K562 (cell line): ENCODE data around the gene COL6A1. TPM values are rescaled to one million over a fixed set of nuclear protein-coding genes. Genes with fewer than 3 reads are reported as not detected.

ENCODE experiments used
- BDP1 ChIP-seq: IDR thresholded peaks from 3 replicates; pipeline ENCODE4 v1.6.1; 2011; ENCODE audit not compliant: insufficient read length, insufficient read depth
- BRF1 ChIP-seq: IDR thresholded peaks from 3 replicates; pipeline ENCODE4 v1.6.1; 2011; ENCODE audit warnings: borderline replicate concordance, mild to moderate bottlenecking; ENCODE audit not compliant: insufficient read length; ENCODE audit errors: extremely low read depth
- CREB1 ChIP-seq, 2 experiments: sonication (generic) in 1 of 2; formaldehyde crosslinking in 1 of 2; IDR thresholded peaks; 2 replicates each; pipeline versions ENCODE4 v1.6.1 to v1.8.0; 2012 to 2022; ENCODE audit warnings: inconsistent platforms in 1 of 2, mild to moderate bottlenecking in 1 of 2, missing genetic modification reagents in 1 of 2, moderate library complexity in 1 of 2
- CTCF ChIP-seq, 3 experiments: IDR thresholded peaks in 2 of 3; conservative IDR thresholded peaks in 1 of 3; 2 replicates each; pipeline ENCODE4 v1.5.1; 2011 to 2012; ENCODE audit warnings: low read length in 3 of 3, mild to moderate bottlenecking in 3 of 3, control low read depth in 2 of 3, improper control_type of control experiment in 1 of 3, inconsistent platforms in 1 of 3, low read depth in 1 of 3, mixed read lengths in 1 of 3, moderate library complexity in 1 of 3; ENCODE audit not compliant: insufficient read depth in 2 of 3
- FOXK2 ChIP-seq, 2 experiments: fragments of 450-650 bp; IDR thresholded peaks in 1 of 2; conservative IDR thresholded peaks in 1 of 2; 2 replicates each; pipeline ENCODE4 v1.6.1; 2016; ENCODE audit warnings: low read depth in 2 of 2, mild to moderate bottlenecking in 1 of 2
- GTF2F1 ChIP-seq: IDR thresholded peaks from 2 replicates; pipeline ENCODE4 v1.6.1; 2011; ENCODE audit warnings: low read depth, low read length, improper control_type of control experiment
- HMGN3 ChIP-seq: IDR thresholded peaks from 2 replicates; pipeline ENCODE4 v1.6.1; 2011; ENCODE audit warnings: borderline replicate concordance, low read depth, mild to moderate bottlenecking, mixed read lengths, low read length; ENCODE audit not compliant: insufficient read length; ENCODE audit errors: extremely low read depth
- MAZ ChIP-seq, 2 experiments: fragments of 450-650 bp in 1 of 2; sonication (generic) in 1 of 2; formaldehyde crosslinking; IDR thresholded peaks in 1 of 2; conservative IDR thresholded peaks in 1 of 2; 2 replicates each; pipeline versions ENCODE4 v1.4.0 to v1.5.0; 2020; ENCODE audit warnings: mild to moderate bottlenecking in 1 of 2, missing genetic modification reagents in 1 of 2
- MTA3 ChIP-seq: fragments of 450-650 bp; formaldehyde crosslinking; IDR thresholded peaks from 2 replicates; pipeline ENCODE4 v1.6.1; 2017; ENCODE audit warnings: mild to moderate bottlenecking, borderline replicate concordance
- REST ChIP-seq, 2 experiments: fragments of 450-650 bp; formaldehyde crosslinking in 1 of 2; IDR thresholded peaks; 2 replicates each; pipeline versions ENCODE4 v1.4.0 to v1.6.1; 2014 to 2020; ENCODE audit warnings: mild to moderate bottlenecking in 2 of 2, borderline replicate concordance in 1 of 2, low read depth in 1 of 2
- RNF219 ChIP-seq: fragments of 250-450 bp; sonication (Bioruptor Pico); IDR thresholded peaks from 2 replicates; pipeline ENCODE4 v1.5.0; 2022; ENCODE audit warnings: mild to moderate bottlenecking
- ZNF347 ChIP-seq: fragments of 450-650 bp; formaldehyde crosslinking; IDR thresholded peaks from 2 replicates; pipeline ENCODE4 v1.4.0; 2020; ENCODE audit warnings: low read depth, mild to moderate bottlenecking, moderate library complexity
- polyA plus RNA-seq, 8 experiments: library from polyadenylated mRNA; depleted of rRNA in 4 of 8; stranded (reverse) in 5 of 8; unstranded in 3 of 8; fragments of >200 nt; fragmentation: Nextera tagmentation in 2 of 8; fragmentation: Illumina TruSeq in 1 of 8; extraction: Ambion mirVana in 2 of 8; extraction: Trizol in 1 of 8; gene quantifications; 2 replicates each; pipeline versions ENCODE4 v1.2.1 to v1.2.3, GENCODE V29; 2011 to 2014; ENCODE audit warnings: inconsistent platforms in 1 of 8, missing spikeins in 1 of 8
- total RNA-seq, 7 experiments: library from RNA; depleted of rRNA in 6 of 7; stranded (reverse); fragments of >200 nt in 6 of 7; fragmentation: Illumina TruSeq in 2 of 7; extraction: Trizol in 2 of 7; gene quantifications; 2 replicates each; pipeline versions ENCODE4 v1.2.1 to v1.2.3, GENCODE V29; 2011 to 2021; ENCODE audit warnings: low replicate concordance in 1 of 7

COL6A1 gene
- total and polyA plus RNA-seq, 9 of the 15 experiments (the other 6 are each of a cell fraction or from before 2014, with no cell fraction given): 0.07 to 1.3 (median 0.14) TPM; not detected in 3

GRCh38 chr21:45970674-45971615, 10.6 kb upstream of the COL6A1 start (continued):
- TF ChIP-seq ZNF347 (CRISPR knock-in tag) (no peak), FOXK2 (conservative IDR thresholded peaks at IDR 0.05 in 1 of 2, IDR thresholded peaks at IDR 0.05 in 1 of 2; ENCODE audit: low read depth in 2 of 2) (no peak), REST (IDR thresholded peaks at IDR 0.05; ENCODE audit: borderline replicate concordance) (peak; percentile 80), REST (CRISPR knock-in tag; IDR thresholded peaks at IDR 0.05; ENCODE audit: low read depth) (no peak), CREB1 (IDR thresholded peaks at IDR 0.05) (no peak), CREB1 (CRISPR knock-in tag; IDR thresholded peaks at IDR 0.05) (no peak), CTCF (IDR thresholded peaks at IDR 0.05 in 2 of 3, conservative IDR thresholded peaks at IDR 0.05 in 1 of 3; ENCODE audit: insufficient read depth in 2 of 3, low read depth in 1 of 3, low read length in 3 of 3) (peak; percentile 85 to 90 (median 88)), BDP1 (no peak), RNF219 (CRISPR knock-in tag) (no peak), GTF2F1 (no peak), BRF1 (no peak), MTA3 (0 out of 2 replicates have a peak, but pooled peaks have one; percentile 27), HMGN3 (peak; percentile 27), MAZ (CRISPR knock-in tag; conservative IDR thresholded peaks at IDR 0.05 in 1 of 2, IDR thresholded peaks at IDR 0.05 in 1 of 2) (0 out of 4 replicates have a peak, but pooled peaks of 1 of the 2 experiments have one; percentile 52)
